GM23248 (cell line): ENCODE results near the gene ADAMTS15.

ENCODE experiments used
- EZH2 ChIP-seq: fragments of 200-600 bp; sonication (generic); IDR thresholded peaks from 2 replicates; pipeline ENCODE4 v1.6.1; 2018; ENCODE audit warnings: antibody characterized with exemption, mild to moderate bottlenecking; ENCODE audit not compliant: insufficient read depth, poor library complexity, severe bottlenecking
- EZH2phosphoT487 ChIP-seq: fragments of 200-600 bp; sonication (generic); IDR thresholded peaks from 2 replicates; pipeline ENCODE4 v1.6.1; 2018; ENCODE audit warnings: antibody characterized with exemption, moderate library complexity, mild to moderate bottlenecking, low read depth; ENCODE audit not compliant: insufficient read depth

DNA sequence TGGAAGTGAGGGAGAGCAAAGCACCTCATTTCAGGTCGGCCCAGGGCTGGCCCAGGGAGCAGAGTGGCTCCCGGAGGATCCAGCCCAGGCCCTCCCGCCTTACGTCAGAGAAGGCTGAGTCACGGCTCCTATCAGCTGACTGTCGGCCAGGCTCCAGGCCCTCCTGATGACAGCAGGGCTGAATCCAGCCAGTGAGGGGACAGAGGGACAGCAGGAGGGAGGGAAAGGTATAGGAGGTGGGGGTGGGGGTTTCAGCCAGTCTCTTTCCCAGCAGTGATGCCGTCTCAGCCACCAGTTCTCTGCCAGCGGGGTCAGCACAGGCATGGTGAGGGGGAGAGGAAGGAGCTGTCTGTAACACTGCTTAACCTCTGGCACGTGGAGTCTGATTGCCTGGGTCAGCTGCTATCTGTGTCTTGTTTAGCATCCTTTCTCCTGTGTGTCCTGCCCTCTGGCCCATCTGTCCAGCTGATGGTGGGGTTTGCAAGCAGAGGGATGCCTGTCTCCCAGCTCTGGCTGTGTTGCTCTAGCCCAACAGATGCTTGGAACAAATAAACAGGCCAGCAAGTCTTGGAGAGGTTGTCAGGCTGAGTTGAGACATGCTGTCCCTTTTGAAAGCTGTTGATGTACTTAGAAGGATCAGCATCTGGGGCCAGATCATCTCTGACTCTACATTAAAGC, 74.0 kb downstream of the ADAMTS15 start:
- no peak for TF ChIP-seq EZH2
- no peak for TF ChIP-seq EZH2phosphoT487
